B cell (primary cell): ENCODE measurements around the gene DUOXA2.
"Not testable (repeated sequence)": the region's sequence is repeated elsewhere in the genome, so short reads cannot be mapped to it uniquely, and the experiment has no call there.

Experiments
- CTCF ChIP-seq: fragments of 200-600 bp; IDR thresholded peaks from one replicate; pipeline ENCODE4 v1.8.0; 2022; ENCODE audit warnings: antibody characterized with exemption, mild to moderate bottlenecking
- EZH2 ChIP-seq: IDR thresholded peaks from 2 replicates; pipeline ENCODE4 v1.6.1; 2012; ENCODE audit warnings: borderline replicate concordance, low read depth, mild to moderate bottlenecking, moderate library complexity, low read length; ENCODE audit not compliant: insufficient read depth, poor library complexity, severe bottlenecking

- not testable (repeated sequence) for TF ChIP-seq CTCF, EZH2
Observed at GRCh38 chr15:45077391-45077790, 36.7 kb upstream of the DUOXA2 start.
